PC-3 (cell line): ENCODE data around the gene NFAT5.

ENCODE experiments used
- CTCF ChIP-seq: fragments of 300-600 bp; sonication (generic); conservative IDR thresholded peaks from 2 replicates; pipeline ENCODE4 v1.5.1; 2017; ENCODE audit warnings: antibody characterized with exemption, low read depth, mild to moderate bottlenecking, low read length
- EZH2 ChIP-seq: fragments of 300-600 bp; sonication (generic); IDR thresholded peaks from one replicate; pipeline ENCODE4 v1.6.1; 2017; ENCODE audit warnings: antibody characterized with exemption, mild to moderate bottlenecking, low read length; ENCODE audit not compliant: unreplicated experiment
- EZH2phosphoT487 ChIP-seq: fragments of 300-600 bp; sonication (generic); IDR thresholded peaks from 2 replicates; pipeline ENCODE4 v1.6.1; 2018; ENCODE audit warnings: mild to moderate bottlenecking, antibody characterized with exemption, low read length, borderline replicate concordance

- TF ChIP-seq CTCF (no peak), EZH2 (no peak), EZH2phosphoT487 (no peak)
Measured at GRCh38 chr16:69563605-69564580, 1.9 kb upstream of the NFAT5 start.
